A549 (cell line): Measurements from ENCODE around the gene PLXNA3.

Experiments
- ZFP36 ChIP-seq: fragments of 450-650 bp; IDR thresholded peaks from 2 replicates; pipeline ENCODE4 v1.6.1; 2014; ENCODE audit warnings: borderline replicate concordance; ENCODE audit not compliant: partially characterized antibody
- TF ChIP-seq, protein P1 (sequence below): fragments of >200 bp; sonication (Bioruptor Twin); formaldehyde crosslinking; IDR thresholded peaks from 3 replicates; pipeline ENCODE4 v1.5.1; 2016

DNA sequence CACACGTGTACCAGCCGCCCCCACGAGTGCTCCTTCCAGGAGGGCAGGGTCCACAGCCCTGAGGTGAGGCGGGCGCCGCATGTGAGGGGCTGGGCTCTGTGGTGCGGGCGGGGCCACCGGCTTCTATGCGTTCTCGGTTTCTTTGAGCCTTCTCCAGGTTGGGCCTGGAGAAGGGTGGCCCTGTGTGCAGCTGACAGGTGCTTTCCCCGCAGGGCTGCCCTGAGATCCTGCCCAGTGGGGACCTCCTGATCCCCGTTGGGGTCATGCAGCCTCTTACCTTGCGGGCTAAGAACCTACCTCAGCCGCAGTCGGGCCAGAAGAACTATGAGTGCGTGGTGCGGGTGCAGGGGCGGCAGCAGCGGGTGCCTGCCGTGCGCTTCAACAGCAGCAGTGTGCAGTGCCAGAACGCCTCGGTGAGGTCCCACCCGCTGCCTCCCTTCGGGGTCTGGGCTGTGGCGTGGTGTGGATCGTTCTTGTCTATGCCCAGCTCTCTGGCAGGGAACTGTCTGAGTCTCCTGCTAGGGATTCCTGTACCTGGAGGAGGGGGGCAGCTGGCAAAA, 6.8 kb downstream of the PLXNA3 start:
- TF ChIP-seq, protein P1, sequence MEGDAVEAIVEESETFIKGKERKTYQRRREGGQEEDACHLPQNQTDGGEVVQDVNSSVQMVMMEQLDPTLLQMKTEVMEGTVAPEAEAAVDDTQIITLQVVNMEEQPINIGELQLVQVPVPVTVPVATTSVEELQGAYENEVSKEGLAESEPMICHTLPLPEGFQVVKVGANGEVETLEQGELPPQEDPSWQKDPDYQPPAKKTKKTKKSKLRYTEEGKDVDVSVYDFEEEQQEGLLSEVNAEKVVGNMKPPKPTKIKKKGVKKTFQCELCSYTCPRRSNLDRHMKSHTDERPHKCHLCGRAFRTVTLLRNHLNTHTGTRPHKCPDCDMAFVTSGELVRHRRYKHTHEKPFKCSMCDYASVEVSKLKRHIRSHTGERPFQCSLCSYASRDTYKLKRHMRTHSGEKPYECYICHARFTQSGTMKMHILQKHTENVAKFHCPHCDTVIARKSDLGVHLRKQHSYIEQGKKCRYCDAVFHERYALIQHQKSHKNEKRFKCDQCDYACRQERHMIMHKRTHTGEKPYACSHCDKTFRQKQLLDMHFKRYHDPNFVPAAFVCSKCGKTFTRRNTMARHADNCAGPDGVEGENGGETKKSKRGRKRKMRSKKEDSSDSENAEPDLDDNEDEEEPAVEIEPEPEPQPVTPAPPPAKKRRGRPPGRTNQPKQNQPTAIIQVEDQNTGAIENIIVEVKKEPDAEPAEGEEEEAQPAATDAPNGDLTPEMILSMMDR: no peak
- no peak for TF ChIP-seq ZFP36
